NCI-H1048 (cell line): ENCODE data around the gene C19orf81.

Experiments used
- DNase-seq: peaks from one replicate; lab custom pipeline; 2025; lab: John Stamatoyannopoulos, UW

The C19orf81 gene

DNA sequence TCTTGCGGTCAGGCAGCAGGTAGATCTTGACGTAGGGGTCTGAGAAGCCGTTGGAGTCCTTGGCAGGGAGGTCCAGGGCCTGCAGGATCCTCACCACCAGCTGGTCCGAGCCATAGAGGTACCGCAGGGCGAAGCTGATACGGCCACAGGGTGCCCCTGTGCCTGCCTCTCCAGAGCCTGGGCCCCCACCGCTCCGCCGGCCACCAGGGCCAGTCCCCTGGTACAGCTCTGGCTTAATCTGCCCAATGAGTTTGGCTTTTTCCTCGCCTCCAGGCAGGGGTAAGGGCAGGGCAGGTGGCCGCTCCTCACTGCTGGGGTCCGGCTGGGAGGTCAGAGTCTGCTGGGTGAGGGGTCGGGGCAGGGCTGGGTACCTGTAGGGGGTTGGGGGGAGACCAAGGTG, 19.4 kb upstream of the C19orf81 start:
- no peak for DNase-seq

DNA sequence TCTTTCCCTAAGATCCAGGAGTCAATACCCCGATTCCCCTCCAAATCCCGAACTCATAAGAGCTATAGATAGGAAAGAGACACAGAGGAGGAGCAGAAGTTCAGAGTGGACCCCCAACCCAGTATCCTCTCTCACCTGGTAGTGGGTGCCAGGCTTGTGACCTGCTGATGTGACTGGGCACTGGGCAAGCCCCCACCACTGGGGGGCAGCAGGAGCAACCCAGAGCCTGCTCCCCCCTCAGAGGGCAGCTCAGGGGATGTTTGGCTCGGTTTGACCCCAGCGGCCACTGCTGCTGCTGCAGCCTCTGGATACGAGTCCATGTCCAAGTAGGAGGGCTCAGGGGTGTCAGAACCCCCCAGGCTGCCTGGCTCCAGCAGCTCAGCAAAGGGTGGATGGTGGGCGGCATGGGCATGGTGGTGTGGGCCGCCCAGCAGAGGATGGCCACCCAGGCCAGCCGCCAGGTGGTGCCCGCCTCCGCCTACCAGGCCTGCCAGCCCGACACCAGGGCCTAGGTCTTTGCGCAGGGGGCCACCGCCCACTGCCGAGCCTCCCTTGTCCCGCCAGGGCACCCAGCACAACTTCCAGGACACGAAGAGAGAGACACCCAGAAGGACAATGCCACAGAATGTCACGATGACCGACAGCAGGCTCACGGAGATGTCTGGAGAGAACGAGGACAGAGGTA, 17.0 kb upstream of the C19orf81 start:
- DNase-seq: no peak

DNA sequence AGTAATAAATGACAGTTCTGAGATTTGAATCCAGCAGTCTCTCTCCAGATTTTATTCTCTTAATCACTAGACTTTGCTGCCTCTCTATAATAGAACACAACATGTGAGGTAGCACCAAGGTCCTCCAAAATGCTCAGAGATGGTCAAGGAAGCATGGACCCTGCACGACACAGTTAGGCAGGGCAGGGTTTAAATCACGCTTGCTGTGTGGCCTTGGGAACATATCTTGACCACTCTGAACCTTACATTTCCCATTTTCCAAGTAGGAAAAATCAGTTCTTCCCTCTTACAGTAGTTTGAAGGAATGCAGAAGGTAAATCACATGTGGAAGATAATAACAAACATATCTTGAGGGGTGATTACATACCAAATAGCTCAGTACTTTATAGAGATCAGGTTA, 15.9 kb upstream of the C19orf81 start:
- no peak for DNase-seq

DNA sequence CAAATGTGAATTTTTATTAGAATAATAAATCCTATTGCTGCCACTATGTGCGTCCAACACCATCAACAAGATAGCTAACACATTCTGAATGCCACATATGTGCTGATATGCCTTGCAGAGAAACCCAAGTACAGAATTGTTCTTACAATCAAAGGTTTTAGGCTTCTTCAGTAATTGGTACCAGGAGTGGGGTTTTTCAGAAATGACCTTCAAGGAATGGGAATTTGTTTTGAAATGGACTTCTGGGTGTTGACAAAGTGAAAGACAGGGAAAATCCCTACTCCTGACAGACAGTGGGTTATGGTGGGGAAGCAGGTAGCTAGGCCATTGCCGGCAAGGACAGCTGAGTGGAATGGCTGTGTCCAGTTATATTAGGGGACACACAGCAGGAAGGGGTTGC, 15.3 kb upstream of the C19orf81 start:
- DNase-seq: no peak

DNA sequence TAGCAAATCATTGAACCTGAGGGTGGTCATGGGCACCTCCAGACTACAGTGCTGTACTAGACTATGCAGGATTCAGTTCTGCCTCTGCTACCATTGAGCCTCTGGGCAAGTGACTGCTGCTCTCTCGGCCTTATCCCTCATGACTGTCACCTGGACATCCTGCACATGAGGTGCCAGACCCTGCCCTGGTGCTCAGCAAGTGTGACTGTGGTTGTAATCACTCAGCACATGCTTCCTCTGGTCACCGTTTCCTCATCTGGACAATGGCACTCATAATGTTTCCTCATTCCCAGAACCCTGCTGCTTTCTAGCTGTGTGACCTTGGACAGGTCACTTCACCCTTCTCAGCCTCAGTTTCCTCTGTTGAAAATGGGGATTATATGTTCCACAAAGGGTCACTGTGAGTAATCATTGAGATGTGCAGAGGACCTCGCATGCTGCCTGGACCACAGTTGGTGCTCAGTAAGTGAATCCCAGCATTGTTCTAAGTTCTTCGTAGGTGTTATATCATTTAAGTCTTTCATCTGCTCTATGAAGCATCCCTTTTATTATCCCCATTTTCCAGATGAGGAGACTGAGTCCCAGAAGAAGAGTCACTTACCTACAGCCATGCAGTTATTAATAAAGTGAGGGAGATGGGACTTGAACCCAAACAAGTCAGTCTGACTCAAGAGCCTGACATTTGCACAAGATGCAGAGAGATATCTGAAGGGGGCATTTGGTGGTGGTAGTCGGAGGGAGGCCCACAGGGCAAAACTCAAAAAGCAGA, 12.7 kb upstream of the C19orf81 start:
- DNase-seq: no peak

DNA sequence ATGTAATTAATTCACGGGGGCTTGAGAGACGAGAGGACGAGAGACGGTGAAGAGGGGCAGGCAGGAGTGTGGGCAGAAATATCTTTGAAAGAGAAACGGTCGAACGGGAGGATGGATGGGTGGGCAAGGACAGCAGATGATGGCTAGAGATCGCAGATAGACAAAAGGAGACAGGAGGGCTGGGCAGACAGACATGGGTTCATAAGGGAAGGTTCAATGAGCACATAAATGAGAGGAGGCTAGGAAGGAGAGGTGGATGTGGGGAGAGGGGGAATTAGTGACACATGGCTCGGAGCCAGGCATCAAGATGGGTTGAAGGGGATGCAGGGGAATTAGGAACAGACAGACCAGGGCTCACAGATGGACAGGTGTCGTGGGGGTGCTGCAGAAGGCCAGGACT, 10.6 kb upstream of the C19orf81 start:
- DNase-seq: no peak

DNA sequence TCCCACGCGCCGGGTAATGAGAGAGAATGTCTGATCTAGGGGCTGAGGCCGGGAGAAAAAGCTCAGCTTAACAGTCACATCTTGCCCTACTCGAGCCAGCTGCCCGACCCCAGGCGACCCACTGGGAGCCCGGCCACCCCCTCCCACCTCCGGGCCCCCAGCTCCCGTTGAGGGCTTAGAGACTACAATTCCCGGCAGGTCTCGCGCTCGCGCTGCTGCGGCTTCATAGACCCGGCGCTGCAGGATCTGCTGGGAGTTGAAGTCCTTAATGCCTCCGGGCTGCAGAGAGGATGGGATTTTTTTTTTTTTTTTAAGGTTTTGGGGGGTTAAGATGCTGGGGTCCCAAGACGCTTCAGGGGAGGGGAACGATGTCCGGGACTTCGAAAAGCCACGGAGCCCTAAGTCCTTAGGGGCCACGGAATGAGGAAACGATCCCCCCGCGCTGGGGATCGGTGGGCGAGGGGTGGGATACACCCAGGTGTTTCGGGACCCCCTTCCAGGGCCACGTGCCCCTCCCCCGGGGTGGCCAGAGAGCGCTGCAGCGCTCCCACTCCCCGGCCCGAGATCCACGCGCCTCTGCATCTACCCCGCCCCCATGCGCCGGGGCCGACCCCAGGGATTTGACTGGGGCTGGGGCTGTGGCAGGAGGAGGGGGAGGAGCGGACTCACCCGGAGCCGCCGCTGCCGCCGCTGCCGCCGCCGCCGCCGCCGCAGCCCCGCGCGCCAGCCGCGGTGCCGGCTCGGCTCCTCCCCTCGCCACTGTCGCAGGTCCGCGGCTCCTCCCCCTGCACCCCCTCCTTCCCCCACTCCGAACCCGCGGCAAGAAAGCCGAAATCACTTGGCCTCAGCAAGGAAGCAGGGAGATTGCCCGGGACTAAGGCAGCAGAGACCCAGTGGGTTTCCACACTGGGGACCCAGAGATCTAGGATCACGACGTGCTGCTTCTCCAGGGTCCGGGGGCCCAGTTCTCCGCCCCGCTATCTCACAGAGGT, 9.8 kb upstream of the C19orf81 start, which contains the start of gene SYT3:
Gene SYT3 (minus strand): TSS at position 761 of the 992 bp plus-strand sequence. CDS start 2,470 bp downstream, outside the sequence.
- DNase-seq: no peak

DNA sequence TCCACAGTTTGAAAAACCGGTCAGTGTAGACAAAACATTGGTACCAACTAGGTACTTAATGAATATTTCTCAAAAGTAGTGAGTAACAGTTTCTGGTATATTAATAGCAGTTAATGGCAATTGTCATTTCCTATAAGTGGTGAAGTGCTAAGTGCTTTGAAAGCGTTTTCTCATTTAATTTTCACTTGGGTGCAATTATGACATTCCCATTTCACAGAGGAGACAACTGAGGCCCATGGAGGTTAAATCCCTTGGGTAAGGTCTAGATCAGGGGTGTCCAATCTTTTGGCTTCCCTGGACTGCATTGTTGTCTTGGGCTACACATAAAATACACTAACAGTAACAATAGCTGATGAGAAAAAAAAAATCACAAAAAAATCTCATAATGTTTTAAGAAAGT, 8.9 kb upstream of the C19orf81 start:
- no peak for DNase-seq

DNA sequence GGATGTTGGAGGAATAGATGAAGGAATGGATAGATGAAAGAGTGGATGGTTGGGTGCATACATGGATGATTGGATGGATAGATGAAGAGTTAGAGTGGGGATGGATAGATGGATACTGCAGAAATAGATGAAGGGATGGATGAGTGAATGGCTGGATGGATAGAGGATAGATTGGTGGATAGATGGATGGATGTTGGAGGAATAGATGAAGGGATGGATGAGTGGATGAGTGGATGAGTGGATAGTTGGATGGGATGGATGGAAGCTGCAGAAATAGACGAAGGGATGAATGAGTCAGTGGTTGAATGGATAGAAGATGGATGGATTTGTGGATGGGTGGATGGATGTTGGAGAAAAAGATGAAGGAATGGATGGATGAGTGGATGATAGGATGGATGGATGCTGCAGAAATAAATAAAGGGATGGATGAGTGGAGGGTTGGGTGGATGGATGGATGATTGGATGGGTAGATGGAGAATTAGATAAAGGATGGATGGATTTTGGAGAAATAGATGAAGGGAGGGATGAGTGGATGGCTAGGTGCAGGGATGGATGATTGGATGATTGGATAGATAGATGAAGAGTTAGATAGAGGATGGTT, 4.8 kb upstream of the C19orf81 start:
- no peak for DNase-seq

DNA sequence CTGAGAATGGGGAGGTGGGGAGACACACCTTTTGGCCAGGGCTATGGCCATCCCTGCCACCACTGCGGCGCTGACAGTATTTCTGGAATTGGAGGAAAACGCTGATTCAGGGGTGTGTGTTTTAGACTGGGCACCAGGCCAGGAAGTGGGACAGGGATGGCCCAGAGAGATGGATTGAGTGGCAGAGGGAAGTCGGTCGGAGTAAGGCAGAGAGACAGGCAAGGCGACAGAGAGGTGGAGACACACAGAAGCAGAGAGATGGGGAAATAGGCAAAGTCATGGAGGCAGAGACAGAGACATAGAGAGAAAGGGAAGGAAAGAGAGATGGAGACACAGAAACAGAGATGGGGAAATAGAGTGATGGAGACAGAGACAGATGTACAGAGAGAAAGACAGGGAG, 4.1 kb upstream of the C19orf81 start:
- DNase-seq: no peak

DNA sequence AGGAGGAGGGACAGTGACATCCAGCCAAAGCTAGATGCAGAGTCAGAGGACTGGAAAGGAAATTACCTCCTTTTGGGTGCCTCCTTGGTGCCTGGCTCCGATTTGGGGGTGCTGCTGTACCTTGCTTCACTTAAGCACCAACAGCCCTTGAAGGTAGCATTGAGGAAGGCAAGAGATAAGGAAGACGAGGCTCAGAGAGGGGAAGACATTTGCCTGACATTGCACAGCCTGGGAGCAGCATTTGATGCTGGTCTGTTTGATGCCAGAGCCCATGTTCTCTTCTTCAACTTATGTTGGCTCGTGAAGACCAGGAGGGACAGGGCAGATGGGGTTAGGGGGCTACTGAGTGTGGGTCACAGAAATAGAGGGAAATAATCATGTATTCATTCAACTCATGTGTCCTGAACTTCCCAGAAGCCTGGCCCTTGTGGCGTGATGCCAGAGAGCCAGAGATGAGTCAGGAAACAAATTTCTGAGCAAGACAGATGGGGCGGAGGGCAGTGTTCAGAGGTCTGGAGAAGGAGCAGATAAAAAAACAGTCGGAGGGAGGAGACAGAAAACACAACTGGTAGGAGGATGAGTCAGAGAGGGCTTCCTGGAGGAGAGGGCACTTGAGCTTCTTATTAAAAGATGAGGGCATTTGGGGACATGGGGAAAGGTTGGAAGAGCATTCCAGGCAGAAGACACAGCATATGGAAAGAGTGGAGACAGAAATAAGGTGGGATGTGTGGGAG, 3.0 kb upstream of the C19orf81 start:
- no peak for DNase-seq

DNA sequence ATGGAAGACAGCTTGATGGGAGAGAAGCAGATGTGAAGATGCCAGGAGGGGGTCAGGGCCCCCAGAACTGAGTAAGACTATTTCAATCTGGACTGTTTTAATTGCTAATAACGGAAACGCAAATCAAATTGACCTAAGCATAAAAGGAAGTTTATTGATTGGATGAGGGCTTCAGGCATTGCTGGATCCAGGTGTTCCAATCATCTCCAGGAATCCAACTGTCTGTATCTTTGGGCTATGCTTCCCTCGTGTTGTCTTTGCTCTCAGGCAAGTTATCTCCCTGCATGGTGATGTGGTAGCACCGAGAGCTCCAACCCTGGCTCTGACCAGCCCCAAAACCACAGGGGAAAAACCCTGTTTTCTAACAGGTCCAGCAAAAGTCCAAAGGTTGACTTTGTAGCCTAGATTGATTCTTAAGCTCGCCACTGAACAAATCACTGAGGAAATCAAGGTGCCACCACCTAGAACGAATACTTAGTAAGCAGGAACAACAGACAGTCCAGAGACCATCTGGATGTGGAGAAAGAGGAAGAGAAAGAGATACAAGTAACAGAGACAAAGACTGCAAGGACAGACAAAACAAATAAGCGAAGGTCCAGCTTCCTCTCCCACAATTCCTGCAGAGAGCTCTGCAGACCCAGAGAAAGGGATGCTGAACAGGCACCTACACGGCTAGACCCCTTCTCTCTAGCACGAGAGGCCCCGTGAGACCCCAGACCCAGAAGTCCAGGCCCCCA, 1.2 kb upstream of the C19orf81 start:
- DNase-seq: no peak

DNA sequence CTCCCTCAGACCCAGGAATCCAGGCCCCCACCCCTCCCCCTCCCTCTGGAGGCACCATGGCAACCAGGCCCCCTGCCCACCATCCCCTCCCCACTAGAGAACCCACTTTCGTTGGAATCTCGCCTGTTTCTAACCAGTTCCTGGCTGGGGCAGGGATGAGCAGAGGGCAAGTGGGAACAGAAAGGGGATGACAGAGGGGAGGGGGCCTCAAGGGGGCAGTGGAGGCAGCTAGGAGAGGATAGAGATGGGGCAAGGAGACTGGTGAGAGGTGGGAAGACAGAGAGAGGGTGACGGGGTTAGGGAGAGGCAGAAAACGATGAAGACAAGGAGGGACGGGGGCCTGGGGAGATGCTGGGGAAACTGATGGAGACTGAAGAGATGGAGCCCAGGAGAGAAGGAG, 586 bp upstream of the C19orf81 start:
- no peak for DNase-seq

DNA sequence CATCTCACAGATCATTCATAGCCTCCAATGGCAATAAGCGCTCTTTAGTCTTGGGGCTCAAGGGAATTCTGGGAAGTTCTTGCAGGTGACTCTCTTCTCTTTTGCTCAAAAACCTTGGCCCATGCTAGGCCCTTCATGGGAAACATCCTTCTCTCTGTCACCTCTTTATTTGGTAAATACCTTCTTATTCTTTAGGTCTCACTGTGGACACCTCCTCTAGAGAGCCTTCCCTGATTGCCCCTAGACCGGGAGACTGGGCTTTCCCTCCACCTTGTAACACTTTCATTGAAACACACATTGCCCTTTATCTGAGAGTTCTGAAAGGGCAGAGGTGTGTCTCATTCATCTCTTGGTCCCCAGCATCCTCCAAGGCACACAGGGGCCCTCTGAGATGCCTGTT, 1.9 kb downstream of the C19orf81 start:
- DNase-seq: no peak

DNA sequence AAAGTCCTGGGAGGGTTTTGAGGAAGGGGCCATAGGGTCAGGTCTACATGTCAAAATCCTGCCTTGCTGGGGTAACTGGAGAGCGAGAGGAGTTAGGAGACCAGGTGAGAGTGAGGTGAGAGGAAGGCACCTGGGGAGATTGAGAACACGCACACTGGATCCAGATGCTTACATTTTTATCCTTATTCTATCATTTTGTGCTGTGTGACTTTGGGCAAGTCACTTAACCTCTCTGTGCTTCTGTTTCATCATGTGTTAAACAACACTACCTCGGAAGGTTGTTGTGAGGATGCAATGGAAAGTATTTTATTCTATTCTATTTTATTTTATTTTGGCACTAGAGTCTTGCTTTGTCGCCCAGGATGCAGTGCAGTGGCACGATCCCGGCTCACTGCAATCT, 3.5 kb downstream of the C19orf81 start:
- DNase-seq: no peak

DNA sequence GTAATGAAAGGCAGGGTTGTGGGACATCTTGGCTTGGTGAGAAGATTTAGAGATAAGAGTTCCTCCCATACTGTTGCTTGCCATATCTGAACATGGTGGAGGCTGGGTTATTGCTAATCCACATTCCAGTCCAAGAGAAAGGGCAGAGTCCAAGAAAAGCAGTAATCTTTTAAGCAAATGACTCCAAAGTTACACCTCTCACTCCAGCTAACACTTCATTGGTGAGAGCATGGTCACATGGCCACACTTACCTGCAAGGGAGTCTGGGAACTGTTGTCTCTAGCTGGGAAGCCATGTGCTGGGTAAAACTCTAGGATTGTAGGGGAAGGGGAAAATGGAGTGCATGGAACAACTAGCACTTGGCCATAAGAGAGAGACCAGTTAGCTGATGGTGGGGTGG, 5.6 kb downstream of the C19orf81 start:
- DNase-seq: no peak

DNA sequence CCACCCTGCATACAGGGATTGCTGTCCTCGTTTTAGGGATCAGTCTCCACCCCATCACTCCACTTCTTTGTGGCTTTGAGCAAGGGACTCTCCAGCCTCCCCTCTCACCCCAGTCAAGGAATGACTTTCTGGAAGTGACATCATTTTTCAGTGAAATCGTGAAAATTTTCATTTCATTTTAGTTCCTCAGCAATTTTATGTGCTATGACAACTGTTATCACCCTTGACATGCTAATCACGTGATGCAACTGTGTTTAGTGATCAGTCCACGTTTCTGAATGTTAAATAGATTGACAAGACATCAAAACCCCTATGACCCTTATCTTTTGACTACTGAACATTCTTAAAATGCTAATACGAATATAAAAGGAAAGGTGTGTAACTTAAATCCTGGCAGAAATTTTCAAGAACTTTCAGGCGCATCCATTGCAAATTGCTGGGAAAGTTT, 8.0 kb downstream of the C19orf81 start:
- no peak for DNase-seq

DNA sequence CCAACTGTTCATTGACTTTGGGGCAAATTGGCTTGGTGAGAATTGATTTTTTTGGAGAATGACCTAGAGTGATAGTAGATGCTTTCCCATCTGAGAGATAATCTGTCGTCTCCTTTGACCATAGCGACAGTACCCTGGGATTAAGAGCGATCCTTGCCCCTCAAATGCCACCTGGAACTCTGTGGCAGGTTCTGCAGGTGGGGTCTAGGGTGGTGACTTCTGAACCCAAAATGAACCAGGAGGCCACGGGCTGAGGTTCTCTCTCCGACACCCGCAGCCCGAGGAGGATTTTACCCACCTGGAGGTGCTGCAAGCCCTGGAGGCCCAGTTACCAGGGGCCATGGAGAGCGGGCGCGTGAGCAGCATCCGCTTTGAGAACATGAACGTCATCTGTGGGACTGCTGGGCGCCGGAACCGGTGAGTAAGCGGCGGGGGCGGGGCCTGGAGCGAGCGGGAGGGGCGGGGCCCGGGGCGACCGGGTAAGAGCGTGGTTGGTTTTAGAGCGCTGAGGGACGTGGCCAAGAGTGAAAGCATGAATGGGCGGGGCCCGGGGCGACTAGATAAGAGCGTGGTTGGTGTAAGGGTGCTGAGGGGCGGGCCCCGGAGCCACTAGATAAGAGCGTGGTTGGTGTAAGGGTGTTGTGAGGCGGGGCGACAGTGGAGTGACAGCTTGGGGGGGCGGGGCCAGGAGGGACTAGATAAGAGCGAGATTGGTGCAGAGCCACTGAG, 8.6 kb downstream of the C19orf81 start:
- peak; percentile 99 for DNase-seq

DNA sequence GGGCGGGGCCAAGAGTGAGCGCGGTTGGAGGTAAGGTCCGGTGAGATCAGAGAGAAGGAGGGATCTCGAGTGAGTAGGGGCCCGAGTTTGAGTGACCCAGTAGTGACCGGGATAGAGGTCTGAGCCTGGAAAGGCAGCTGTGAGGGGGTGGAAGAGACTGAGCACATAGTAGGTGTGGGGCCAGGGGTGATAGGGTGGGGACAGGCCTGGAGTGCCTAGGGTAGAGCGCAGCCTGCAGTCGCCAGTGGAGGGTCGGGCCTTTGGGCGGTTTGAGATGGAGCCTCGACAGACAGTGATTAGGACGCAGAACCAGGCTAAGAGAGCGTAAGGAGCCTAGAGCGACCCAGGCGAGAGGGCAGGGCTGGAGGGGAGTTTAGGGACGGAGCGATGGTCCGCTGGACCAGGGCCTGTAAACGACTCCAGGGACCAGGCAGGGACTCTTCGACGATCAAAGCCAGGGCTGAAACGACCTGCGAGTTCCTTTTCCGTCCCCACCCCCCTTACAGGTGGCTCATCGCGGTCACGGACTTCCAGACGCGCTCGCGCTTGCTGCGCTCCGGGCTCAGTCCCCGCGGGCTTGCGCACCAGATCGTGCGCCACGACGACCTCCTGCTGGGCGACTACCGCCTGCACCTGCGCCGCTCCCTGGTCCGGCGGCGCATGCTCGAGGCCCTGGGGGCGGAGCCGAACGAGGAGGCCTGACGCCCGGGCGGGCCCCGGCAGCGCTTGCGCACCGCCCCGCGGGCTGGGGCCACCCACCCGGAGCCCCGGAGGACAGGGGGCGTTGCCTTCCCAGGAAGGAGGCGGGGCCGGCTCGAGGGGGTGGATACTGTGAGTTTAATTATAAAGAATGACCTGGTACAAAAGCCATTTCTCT, 9.4 kb downstream of the C19orf81 start:
- peak; percentile 43 for DNase-seq
